NT2/D1 (cell line): Measurements from ENCODE around the gene F2RL3.

Source experiments
- SUZ12 ChIP-seq: IDR thresholded peaks from 2 replicates; pipeline ENCODE4 v1.6.1; 2011; ENCODE audit not compliant: insufficient read length, insufficient read depth; ENCODE audit errors: extremely low read depth
- YY1 ChIP-seq: IDR thresholded peaks from 2 replicates; pipeline ENCODE4 v1.6.1; 2011; ENCODE audit not compliant: insufficient read length, insufficient read depth
- ZNF274 ChIP-seq: IDR thresholded peaks from 2 replicates; pipeline ENCODE4 v1.6.1; 2011; ENCODE audit warnings: mild to moderate bottlenecking, low read depth, low read length

- TF ChIP-seq SUZ12 (no peak), YY1 (no peak), ZNF274 (no peak)
These were observed 12.8 kb downstream of the F2RL3 start for GRCh38 chr19:16901491-16902175.
